A549 (cell line): ENCODE data around the gene KREMEN1.

ENCODE experiments used
- JUN ChIP-seq, 2 experiments: fragments of >200 bp; sonication (Bioruptor Twin); formaldehyde crosslinking; IDR thresholded peaks; 2 replicates in 1 of 2; 3 replicates in 1 of 2; pipeline ENCODE4 v1.6.1; 2016 to 2017
- MAFK ChIP-seq: fragments of 450-650 bp; IDR thresholded peaks from 2 replicates; pipeline ENCODE4 v1.6.1; 2014; ENCODE audit not compliant: partially characterized antibody
- POLR2A ChIP-seq: IDR thresholded peaks from 2 replicates; pipeline ENCODE4 v1.6.1; 2012; ENCODE audit warnings: mild to moderate bottlenecking, low read length
- RAD21 ChIP-seq, 2 experiments: fragments of >200 bp in 1 of 2; sonication (Bioruptor Twin) in 1 of 2; formaldehyde crosslinking in 1 of 2; IDR thresholded peaks in 1 of 2; conservative IDR thresholded peaks in 1 of 2; 2 replicates in 1 of 2; 3 replicates in 1 of 2; pipeline ENCODE4 v1.6.1; 2012 to 2018; ENCODE audit warnings: inconsistent platforms in 1 of 2
- TF ChIP-seq, protein P1 (sequence below): fragments of >200 bp; sonication (Bioruptor Twin); formaldehyde crosslinking; IDR thresholded peaks from 3 replicates; pipeline ENCODE4 v1.5.1; 2016
- TF ChIP-seq, protein P2 (sequence below): IDR thresholded peaks from 2 replicates; pipeline ENCODE4 v1.6.1; 2012; ENCODE audit warnings: low read depth, borderline replicate concordance

DNA sequence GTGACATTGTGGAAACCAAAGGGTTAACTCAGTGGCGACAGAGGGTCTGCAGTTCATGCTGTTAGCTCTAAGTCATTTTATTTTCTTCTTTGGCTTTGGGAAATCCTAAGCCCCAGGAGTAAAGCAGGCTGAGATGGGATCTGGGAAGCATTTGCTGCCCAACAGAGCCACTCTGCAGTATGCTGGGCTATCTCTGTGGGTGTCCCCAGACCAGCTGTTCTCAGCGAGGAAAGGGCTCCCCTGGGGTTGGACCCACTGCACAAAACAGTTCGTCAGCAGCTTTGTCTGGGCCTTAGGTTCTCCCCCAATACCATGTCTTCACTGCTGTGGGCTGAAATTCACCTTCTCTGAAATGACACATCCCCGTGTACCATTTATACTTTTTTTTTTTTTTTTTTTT lies 34.0 kb downstream of the KREMEN1 start:
- no peak for TF ChIP-seq JUN (IDR thresholded peaks at IDR 0.05)
- TF ChIP-seq, protein P1, sequence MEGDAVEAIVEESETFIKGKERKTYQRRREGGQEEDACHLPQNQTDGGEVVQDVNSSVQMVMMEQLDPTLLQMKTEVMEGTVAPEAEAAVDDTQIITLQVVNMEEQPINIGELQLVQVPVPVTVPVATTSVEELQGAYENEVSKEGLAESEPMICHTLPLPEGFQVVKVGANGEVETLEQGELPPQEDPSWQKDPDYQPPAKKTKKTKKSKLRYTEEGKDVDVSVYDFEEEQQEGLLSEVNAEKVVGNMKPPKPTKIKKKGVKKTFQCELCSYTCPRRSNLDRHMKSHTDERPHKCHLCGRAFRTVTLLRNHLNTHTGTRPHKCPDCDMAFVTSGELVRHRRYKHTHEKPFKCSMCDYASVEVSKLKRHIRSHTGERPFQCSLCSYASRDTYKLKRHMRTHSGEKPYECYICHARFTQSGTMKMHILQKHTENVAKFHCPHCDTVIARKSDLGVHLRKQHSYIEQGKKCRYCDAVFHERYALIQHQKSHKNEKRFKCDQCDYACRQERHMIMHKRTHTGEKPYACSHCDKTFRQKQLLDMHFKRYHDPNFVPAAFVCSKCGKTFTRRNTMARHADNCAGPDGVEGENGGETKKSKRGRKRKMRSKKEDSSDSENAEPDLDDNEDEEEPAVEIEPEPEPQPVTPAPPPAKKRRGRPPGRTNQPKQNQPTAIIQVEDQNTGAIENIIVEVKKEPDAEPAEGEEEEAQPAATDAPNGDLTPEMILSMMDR: no peak
- no peak for TF ChIP-seq MAFK
- TF ChIP-seq, protein P2, sequence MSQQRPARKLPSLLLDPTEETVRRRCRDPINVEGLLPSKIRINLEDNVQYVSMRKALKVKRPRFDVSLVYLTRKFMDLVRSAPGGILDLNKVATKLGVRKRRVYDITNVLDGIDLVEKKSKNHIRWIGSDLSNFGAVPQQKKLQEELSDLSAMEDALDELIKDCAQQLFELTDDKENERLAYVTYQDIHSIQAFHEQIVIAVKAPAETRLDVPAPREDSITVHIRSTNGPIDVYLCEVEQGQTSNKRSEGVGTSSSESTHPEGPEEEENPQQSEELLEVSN: no peak
- TF ChIP-seq RAD21 (conservative IDR thresholded peaks at IDR 0.05 in 1 of 2, IDR thresholded peaks at IDR 0.05 in 1 of 2): no peak
- TF ChIP-seq POLR2A: no peak
